Left renal pelvis (tissue), 4 donors: Measurements from ENCODE around the gene MAPK8. TPM values are rescaled to one million over a fixed set of nuclear protein-coding genes. Genes with fewer than 3 reads are reported as not detected.

ENCODE experiments used
- DNase-seq, 4 donors: peaks; one replicate each; pipeline ENCODE4 v3.0.0-alpha.2; 2013; ENCODE audit warnings: low read depth in 4 of 4, low spot score in 3 of 4
- polyA plus RNA-seq, 4 donors: library from polyadenylated mRNA; unstranded; fragments of 120-200 nt; gene quantifications; one replicate each; pipeline ENCODE4 v1.2.1, GENCODE V29; 2013; ENCODE audit not compliant: insufficient read length in 4 of 4

Gene MAPK8
- polyA plus RNA-seq, 4 donors, result 61.3 to 85.0 (median 76.0) TPM

- peak in 1 of 4 donors; percentile 20 for DNase-seq
Observed at GRCh38 chr10:48377751-48378530, 71.5 kb downstream of the MAPK8 start.

GRCh38 chr10:48378675-48379074, 72.2 kb downstream of the MAPK8 start:
- no peak for DNase-seq

GRCh38 chr10:48381971-48382370, 75.5 kb downstream of the MAPK8 start:
- no peak for DNase-seq

GRCh38 chr10:48382982-48383381, 76.5 kb downstream of the MAPK8 start:
- DNase-seq, result no peak

- no peak for DNase-seq
Observed at GRCh38 chr10:48383393-48383792, 76.9 kb downstream of the MAPK8 start.

GRCh38 chr10:48384699-48384982, 78.2 kb downstream of the MAPK8 start:
- no peak for DNase-seq

- no peak for DNase-seq
Observed at GRCh38 chr10:48389272-48389671, 82.8 kb downstream of the MAPK8 start.

GRCh38 chr10:48389846-48390557, 83.5 kb downstream of the MAPK8 start:
- no peak for DNase-seq

GRCh38 chr10:48390558-48390871, 84.0 kb downstream of the MAPK8 start:
- no peak for DNase-seq

GRCh38 chr10:48390933-48391845, 84.7 kb downstream of the MAPK8 start:
- no peak for DNase-seq

GRCh38 chr10:48391994-48392393, 85.5 kb downstream of the MAPK8 start:
- no peak for DNase-seq

GRCh38 chr10:48398261-48398660, 91.8 kb downstream of the MAPK8 start:
- DNase-seq, result no peak

- no peak for DNase-seq
Observed at GRCh38 chr10:48399056-48399541, 92.6 kb downstream of the MAPK8 start.

GRCh38 chr10:48399551-48399950, 93.1 kb downstream of the MAPK8 start:
- DNase-seq, result no peak

GRCh38 chr10:48400129-48400849, 93.8 kb downstream of the MAPK8 start:
- DNase-seq, result no peak

GRCh38 chr10:48400850-48401220, 94.4 kb downstream of the MAPK8 start:
- DNase-seq, result no peak

GRCh38 chr10:48404646-48405045, 98.2 kb downstream of the MAPK8 start:
- no peak for DNase-seq

GRCh38 chr10:48406204-48406603, 99.7 kb downstream of the MAPK8 start:
- no peak for DNase-seq

- no peak for DNase-seq
Observed at GRCh38 chr10:48406658-48407057, 100.2 kb downstream of the MAPK8 start.

GRCh38 chr10:48410503-48410902, 104.0 kb downstream of the MAPK8 start:
- no peak for DNase-seq

- DNase-seq, result no peak
Observed at GRCh38 chr10:48411510-48411909, 105.0 kb downstream of the MAPK8 start.
